Sigmoid colon (tissue), 7 donors: ENCODE data around the gene ADORA2A. TPM values are rescaled to one million over a fixed set of nuclear protein-coding genes. Genes with fewer than 3 reads are reported as not detected.

Experiments
- DNase-seq: peaks from one replicate; pipeline ENCODE4 v3.0.0-alpha.2; 2019
- H3K27ac ChIP-seq, 4 donors: fragments of 200-600 bp; sonication (generic); one replicate each; pipeline ENCODE4 v1.5.1; 2016 to 2019; ENCODE audit warnings: mild to moderate bottlenecking in 1 of 4
- H3K27me3 ChIP-seq, 3 donors: fragments of 200-600 bp; sonication (generic); one replicate each; pipeline ENCODE4 v1.5.1; 2019; ENCODE audit warnings: mild to moderate bottlenecking in 1 of 3
- H3K36me3 ChIP-seq, 4 donors: fragments of 200-600 bp; sonication (generic); one replicate each; pipeline ENCODE4 v1.5.1; 2016 to 2019
- H3K4me1 ChIP-seq, 4 donors: fragments of 200-600 bp; sonication (generic); one replicate each; pipeline ENCODE4 v1.5.1; 2017 to 2019
- H3K4me3 ChIP-seq, 4 donors: fragments of 200-600 bp; sonication (generic); one replicate each; pipeline ENCODE4 v1.5.1; 2017 to 2019; ENCODE audit warnings: mild to moderate bottlenecking in 2 of 4, moderate library complexity in 1 of 4
- H3K9me3 ChIP-seq, 4 donors: fragments of 200-600 bp in 3 of 4; sonication (generic) in 3 of 4; one replicate each; pipeline versions ENCODE4 v1.5.1 to v1.6.1; 2013 to 2019
- EP300 ChIP-seq, 4 donors: sonication (generic); formaldehyde crosslinking; IDR thresholded peaks; one replicate each; pipeline ENCODE4 v1.6.1; 2017; ENCODE audit warnings: antibody characterized with exemption in 4 of 4
- POLR2A ChIP-seq, 2 donors: fragments of 450-650 bp; IDR thresholded peaks; one replicate each; pipeline ENCODE4 v1.6.1; 2016; ENCODE audit warnings: antibody characterized with exemption in 2 of 2, mild to moderate bottlenecking in 2 of 2, moderate library complexity in 2 of 2
- POLR2AphosphoS5 ChIP-seq, 4 donors: sonication (generic); formaldehyde crosslinking; IDR thresholded peaks; one replicate each; pipeline ENCODE4 v1.6.1; 2017; ENCODE audit warnings: antibody characterized with exemption in 4 of 4
- WGBS, 2 donors: extraction: QIAGEN DNeasy Blood & Tissue Kit; methylation state at CpG; one replicate each; pipeline ENCODE4 v1.1.7; 2013; 5-methylcytosine and 5-hydroxymethylcytosine counted together
- intact Hi-C: fragments of 100-400 bp; cut with DNase I; formaldehyde crosslinking; loops from one replicate; pipeline ENCODE4 v1.15.1; 2023
- polyA plus RNA-seq, 3 donors: library from polyadenylated mRNA; stranded (reverse); fragments of 200-250 nt; gene quantifications; one replicate each; pipeline ENCODE4 v1.2.3, GENCODE V29; 2013
- total RNA-seq, 4 donors: library from RNA; depleted of rRNA; stranded (reverse); fragments of >200 nt; gene quantifications; one replicate each; pipeline ENCODE4 v1.1.0, GENCODE V29; 2016
- TF ChIP-seq, protein P1 (sequence below), 4 experiments: fragments of 450-650 bp in 3 of 4; fragments of 200-600 bp in 1 of 4; IDR thresholded peaks; one replicate each; pipeline ENCODE4 v1.5.1; 2016 to 2019; ENCODE audit warnings: antibody characterized with exemption in 4 of 4, mild to moderate bottlenecking in 3 of 4, moderate library complexity in 2 of 4
- donor health status: healthy with polysubstance abuse.
- donor health status: Bipolar disorder and iron deficiency.
- donor health status: healthy.

The ADORA2A gene
- total RNA-seq (1 to 10 TPM; 2.1 to 5.3 (median 3.3) TPM), polyA plus RNA-seq (1 to 10 TPM; 1.2 to 9.3 (median 1.8) TPM)

- Histone ChIP-seq H3K4me3 (no peak within 1 kb of the TSS), H3K36me3 (no peaks in the 10 kb centered on the region), H3K9me3 (no peaks in the 10 kb centered on the region), H3K27ac (no peak within 1 kb of the TSS), H3K27me3 (peaks cover 4 to 29% (median 20%) of the 10 kb centered on the region in 3 donors), H3K4me1 (peaks cover 0 to 29% (median 26%) of the 10 kb centered on the region in 4 donors)
- intact Hi-C loops = loop anchor here (10.0 kb wide), 1 partner anchor 327 kb away; no protein-coding TSS in a partner anchor
- DNase-seq = no peak
- 49 to 72% methylated on average over 22 of the region's 22 CpGs for WGBS, 2 donors
- TF ChIP-seq EP300 (IDR thresholded peaks at IDR 0.05) (no peak), POLR2A (IDR thresholded peaks at IDR 0.05) (no peak), POLR2AphosphoS5 (IDR thresholded peaks at IDR 0.05) (no peak)
- TF ChIP-seq, protein P1, sequence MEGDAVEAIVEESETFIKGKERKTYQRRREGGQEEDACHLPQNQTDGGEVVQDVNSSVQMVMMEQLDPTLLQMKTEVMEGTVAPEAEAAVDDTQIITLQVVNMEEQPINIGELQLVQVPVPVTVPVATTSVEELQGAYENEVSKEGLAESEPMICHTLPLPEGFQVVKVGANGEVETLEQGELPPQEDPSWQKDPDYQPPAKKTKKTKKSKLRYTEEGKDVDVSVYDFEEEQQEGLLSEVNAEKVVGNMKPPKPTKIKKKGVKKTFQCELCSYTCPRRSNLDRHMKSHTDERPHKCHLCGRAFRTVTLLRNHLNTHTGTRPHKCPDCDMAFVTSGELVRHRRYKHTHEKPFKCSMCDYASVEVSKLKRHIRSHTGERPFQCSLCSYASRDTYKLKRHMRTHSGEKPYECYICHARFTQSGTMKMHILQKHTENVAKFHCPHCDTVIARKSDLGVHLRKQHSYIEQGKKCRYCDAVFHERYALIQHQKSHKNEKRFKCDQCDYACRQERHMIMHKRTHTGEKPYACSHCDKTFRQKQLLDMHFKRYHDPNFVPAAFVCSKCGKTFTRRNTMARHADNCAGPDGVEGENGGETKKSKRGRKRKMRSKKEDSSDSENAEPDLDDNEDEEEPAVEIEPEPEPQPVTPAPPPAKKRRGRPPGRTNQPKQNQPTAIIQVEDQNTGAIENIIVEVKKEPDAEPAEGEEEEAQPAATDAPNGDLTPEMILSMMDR (IDR thresholded peaks at IDR 0.05) = no peak
Observed at GRCh38 chr22:24427500-24428164, at the start of gene ADORA2A. ADORA2A (plus strand) TSS chr22:24427599; CDS start chr22:24433405, 5,806 bp downstream.

GRCh38 chr22:24379536-24379935 is 47.9 kb upstream of the ADORA2A start:
- 71 to 90% methylated on average over 2 of the region's 2 CpGs for WGBS, 2 donors
- no peaks in the 10 kb centered on the region for H3K27me3 ChIP-seq
- H3K4me3 ChIP-seq = no peak overlapping the region
- H3K36me3 ChIP-seq = peaks cover 0 to 45% (median 11%) of the 10 kb centered on the region in 4 donors
- H3K27ac ChIP-seq = no peak overlapping the region
- no peaks in the 10 kb centered on the region for H3K4me1 ChIP-seq
- intact Hi-C loops = no loop called here
- no peaks in the 10 kb centered on the region for H3K9me3 ChIP-seq
- TF ChIP-seq EP300 (IDR thresholded peaks at IDR 0.05) = no peak
- TF ChIP-seq, protein P1 (IDR thresholded peaks at IDR 0.05) = no peak
- TF ChIP-seq POLR2AphosphoS5 (IDR thresholded peaks at IDR 0.05) = no peak
- TF ChIP-seq POLR2A (IDR thresholded peaks at IDR 0.05) = no peak
- no peak for DNase-seq

- intact Hi-C loops = no loop called here
- Histone ChIP-seq H3K27ac (no peak overlapping the region), H3K9me3 (no peaks in the 10 kb centered on the region), H3K36me3 (peaks cover 0 to 45% (median 11%) of the 10 kb centered on the region in 4 donors), H3K27me3 (no peaks in the 10 kb centered on the region), H3K4me3 (no peak overlapping the region), H3K4me1 (no peaks in the 10 kb centered on the region)
- TF ChIP-seq EP300 (IDR thresholded peaks at IDR 0.05) (no peak), POLR2AphosphoS5 (IDR thresholded peaks at IDR 0.05) (no peak), POLR2A (IDR thresholded peaks at IDR 0.05) (no peak)
- TF ChIP-seq, protein P1 (IDR thresholded peaks at IDR 0.05) = no peak
- no peak for DNase-seq
- WGBS, 2 donors = 87 to 92% methylated on average over 7 of the region's 7 CpGs
Observed at GRCh38 chr22:24380220-24380904, 47.0 kb upstream of the ADORA2A start.

- H3K4me3 ChIP-seq = no peak overlapping the region
- peaks cover 0 to 40% (median 10%) of the 10 kb centered on the region in 4 donors for H3K36me3 ChIP-seq
- intact Hi-C loops = no loop called here
- H3K4me1 ChIP-seq = no peaks in the 10 kb centered on the region
- no peaks in the 10 kb centered on the region for H3K27me3 ChIP-seq
- 95% methylated on average over 1 of the region's 1 CpG for WGBS, 2 donors
- no peaks in the 10 kb centered on the region for H3K9me3 ChIP-seq
- no peak overlapping the region for H3K27ac ChIP-seq
- TF ChIP-seq EP300 (IDR thresholded peaks at IDR 0.05) = no peak
- no peak for TF ChIP-seq POLR2A (IDR thresholded peaks at IDR 0.05)
- TF ChIP-seq, protein P1 (IDR thresholded peaks at IDR 0.05) = no peak
- no peak for TF ChIP-seq POLR2AphosphoS5 (IDR thresholded peaks at IDR 0.05)
- no peak for DNase-seq
Observed at GRCh38 chr22:24380905-24381230, 46.5 kb upstream of the ADORA2A start.
